ENCODE measurements around the gene LCOR.
A peak's percentile ranks its signal among the peaks of the same experiment; 100 is the strongest.
"Not testable (repeated sequence)": the region's sequence is repeated elsewhere in the genome, so short reads cannot be mapped to it uniquely, and the experiment has no call there.

LCOR gene

GRCh38 chr10:97016728-97017473 lies 184.8 kb downstream of the LCOR start:
- DNase-seq = peak; percentile 11

- peak; percentile 3 for DNase-seq
These were observed 185.4 kb downstream of the LCOR start for GRCh38 chr10:97017474-97017903.

GRCh38 chr10:97018251-97019212 lies 186.4 kb downstream of the LCOR start:
- peak; percentile 8 for DNase-seq

- no peak for DNase-seq
These were observed 187.2 kb downstream of the LCOR start for GRCh38 chr10:97019213-97019844.

GRCh38 chr10:97020452-97021400 lies 188.6 kb downstream of the LCOR start:
- peak; percentile 10 for DNase-seq

GRCh38 chr10:97022616-97023015 lies 190.5 kb downstream of the LCOR start:
- no peak for DNase-seq

GRCh38 chr10:97023401-97024167 lies 191.5 kb downstream of the LCOR start:
- DNase-seq = peak; percentile 2

- peak; percentile 2 for DNase-seq
These were observed 192.3 kb downstream of the LCOR start for GRCh38 chr10:97024168-97025073.

- peak; percentile 24 for DNase-seq
These were observed 193.6 kb downstream of the LCOR start for GRCh38 chr10:97025613-97026242.

GRCh38 chr10:97028126-97028831 lies 196.2 kb downstream of the LCOR start:
- no peak for DNase-seq

- DNase-seq = no peak
These were observed 196.7 kb downstream of the LCOR start for GRCh38 chr10:97028832-97029178.

GRCh38 chr10:97029271-97029670 lies 197.2 kb downstream of the LCOR start:
- no peak for DNase-seq

GRCh38 chr10:97030894-97031293 lies 198.8 kb downstream of the LCOR start:
- DNase-seq = no peak

GRCh38 chr10:97031459-97031858 lies 199.4 kb downstream of the LCOR start:
- no peak for DNase-seq

GRCh38 chr10:97032624-97033023 lies 200.5 kb downstream of the LCOR start:
- DNase-seq = no peak

- DNase-seq = not testable (repeated sequence)
These were observed 201.7 kb downstream of the LCOR start for GRCh38 chr10:97033841-97034240.

- no peak for DNase-seq
These were observed 202.2 kb downstream of the LCOR start for GRCh38 chr10:97034301-97034700.

GRCh38 chr10:97034958-97035769 lies 203.1 kb downstream of the LCOR start:
- DNase-seq = peak; percentile 5

All from activated T-cell treated with anti-CD3 and anti-CD28 coated beads, Interleukin-2, amount 50 U/mL, for 1 hour (primary cell).